NCI-H2107 (cell line): ENCODE data around the gene PFKFB4.
"Not testable (repeated sequence)": the region's sequence is repeated elsewhere in the genome, so short reads cannot be mapped to it uniquely, and the experiment has no call there.

Source experiments
- DNase-seq: peaks from one replicate; lab custom pipeline; 2025; lab: John Stamatoyannopoulos, UW

The PFKFB4 gene

GRCh38 chr3:48492461-48493202, 64.0 kb downstream of the PFKFB4 start:
- no peak for DNase-seq

GRCh38 chr3:48486952-48487351, 69.7 kb downstream of the PFKFB4 start:
- DNase-seq = no peak

- not testable (repeated sequence) for DNase-seq
Measured at GRCh38 chr3:48482822-48483221, 73.8 kb downstream of the PFKFB4 start.

GRCh38 chr3:48480891-48481290, 75.7 kb downstream of the PFKFB4 start:
- not testable (repeated sequence) for DNase-seq

GRCh38 chr3:48478626-48479555, 77.7 kb downstream of the PFKFB4 start:
- no peak for DNase-seq

GRCh38 chr3:48477959-48478520, 78.6 kb downstream of the PFKFB4 start:
- DNase-seq = no peak

GRCh38 chr3:48476426-48477053, 80.1 kb downstream of the PFKFB4 start:
- no peak for DNase-seq

- no peak for DNase-seq
Measured at GRCh38 chr3:48475188-48475587, 81.4 kb downstream of the PFKFB4 start.

GRCh38 chr3:48474619-48475018, 82.0 kb downstream of the PFKFB4 start:
- no peak for DNase-seq

- not testable (repeated sequence) for DNase-seq
Measured at GRCh38 chr3:48474031-48474430, 82.6 kb downstream of the PFKFB4 start.

GRCh38 chr3:48473617-48473952, 83.0 kb downstream of the PFKFB4 start:
- DNase-seq = no peak

- DNase-seq = peak; percentile 47
Measured at GRCh38 chr3:48472923-48473616, 83.5 kb downstream of the PFKFB4 start.

- DNase-seq = no peak
Measured at GRCh38 chr3:48472673-48472922, 84.0 kb downstream of the PFKFB4 start.

- DNase-seq = no peak
Measured at GRCh38 chr3:48470286-48470685, 86.3 kb downstream of the PFKFB4 start.

GRCh38 chr3:48469046-48469915, 87.3 kb downstream of the PFKFB4 start:
- no peak for DNase-seq

- DNase-seq = no peak
Measured at GRCh38 chr3:48468329-48468731, 88.3 kb downstream of the PFKFB4 start.
